Trophoblast cell (in vitro differentiated cells and primary cell): ENCODE measurements around the gene TRAF2.
"Not testable (repeated sequence)": the region's sequence is repeated elsewhere in the genome, so short reads cannot be mapped to it uniquely, and the experiment has no call there.

Experiments used
- DNase-seq, 2 donors: peaks; one replicate each; pipeline ENCODE4 v3.0.0-alpha.2; 2016
- H2AFZ ChIP-seq: 2 replicates; pipeline ENCODE4 v1.6.1; 2013; ENCODE audit warnings: low read length, moderate library complexity, mild to moderate bottlenecking; ENCODE audit not compliant: insufficient read depth, poor library complexity
- H2AK5ac ChIP-seq: 2 replicates; pipeline ENCODE4 v1.6.1; 2013; ENCODE audit warnings: mild to moderate bottlenecking, low read length
- H2BK120ac ChIP-seq: 2 replicates; pipeline ENCODE4 v1.6.1; 2013; ENCODE audit warnings: low read length, mild to moderate bottlenecking, moderate library complexity; ENCODE audit not compliant: insufficient read depth, poor library complexity
- H2BK12ac ChIP-seq: 2 replicates; pipeline ENCODE4 v1.6.1; 2013; ENCODE audit warnings: mild to moderate bottlenecking, low read length, moderate library complexity
- H2BK5ac ChIP-seq: 2 replicates; pipeline ENCODE4 v1.6.1; 2013; ENCODE audit warnings: low read length, low read depth, moderate library complexity, mild to moderate bottlenecking; ENCODE audit not compliant: poor library complexity
- H3K14ac ChIP-seq: 2 replicates; pipeline ENCODE4 v1.6.1; 2013; ENCODE audit warnings: mild to moderate bottlenecking, low read length
- H3K18ac ChIP-seq: 2 replicates; pipeline ENCODE4 v1.6.1; 2013; ENCODE audit warnings: mild to moderate bottlenecking, low read length
- H3K23ac ChIP-seq: 2 replicates; pipeline ENCODE4 v1.6.1; 2013; ENCODE audit warnings: low read length
- H3K27ac ChIP-seq: 2 replicates; pipeline ENCODE4 v1.5.1; 2013; ENCODE audit warnings: low read depth, mild to moderate bottlenecking, inconsistent platforms, low read length, moderate library complexity
- H3K27me3 ChIP-seq: 2 replicates; pipeline ENCODE4 v1.6.1; 2013; ENCODE audit warnings: inconsistent platforms, mild to moderate bottlenecking, low read length, moderate library complexity; ENCODE audit not compliant: insufficient read depth
- H3K36me3 ChIP-seq, 2 experiments: 1 replicate in 1 of 2; 2 replicates in 1 of 2; pipeline ENCODE4 v1.6.1; 2013; ENCODE audit warnings: low read length in 2 of 2, mild to moderate bottlenecking in 2 of 2, moderate library complexity in 1 of 2; ENCODE audit not compliant: insufficient read depth in 2 of 2, control insufficient read depth in 1 of 2
- H3K4ac ChIP-seq: 2 replicates; pipeline ENCODE4 v1.6.1; 2013; ENCODE audit warnings: low read depth, mild to moderate bottlenecking, low read length, moderate library complexity
- H3K4me1 ChIP-seq, 2 experiments: 1 replicate in 1 of 2; 2 replicates in 1 of 2; pipeline ENCODE4 v1.6.1; 2013; ENCODE audit warnings: low read length in 2 of 2, mild to moderate bottlenecking in 2 of 2, moderate library complexity in 1 of 2; ENCODE audit not compliant: insufficient read depth in 2 of 2, control insufficient read depth in 1 of 2
- H3K4me2 ChIP-seq: 2 replicates; pipeline ENCODE4 v1.6.1; 2013; ENCODE audit warnings: inconsistent platforms, mild to moderate bottlenecking, low read length, moderate library complexity
- H3K4me3 ChIP-seq: 2 replicates; pipeline ENCODE4 v1.5.1; 2013; ENCODE audit warnings: mild to moderate bottlenecking, low read depth, low read length, inconsistent platforms
- H3K79me1 ChIP-seq: one replicate; pipeline ENCODE4 v1.6.1; 2013; ENCODE audit warnings: low read length
- H3K79me2 ChIP-seq: 2 replicates; pipeline ENCODE4 v1.6.1; 2013; ENCODE audit warnings: low read length, mild to moderate bottlenecking; ENCODE audit not compliant: control insufficient read depth, insufficient read depth, poor library complexity
- H3K9ac ChIP-seq: 2 replicates; pipeline ENCODE4 v1.6.1; 2013; ENCODE audit warnings: mild to moderate bottlenecking, low read length
- H3K9me3 ChIP-seq: 2 replicates; pipeline ENCODE4 v1.6.1; 2013; ENCODE audit warnings: low read depth, mild to moderate bottlenecking, control low read depth, inconsistent platforms, low read length; ENCODE audit not compliant: insufficient read depth
- H4K12ac ChIP-seq: 2 replicates; pipeline ENCODE4 v1.6.1; 2013; ENCODE audit warnings: low read depth, mild to moderate bottlenecking, low read length, moderate library complexity
- H4K8ac ChIP-seq: 2 replicates; pipeline ENCODE4 v1.6.1; 2013; ENCODE audit warnings: low read depth, mild to moderate bottlenecking, low read length, moderate library complexity
- H4K91ac ChIP-seq: one replicate; pipeline ENCODE4 v1.6.1; 2013; ENCODE audit warnings: low read depth, mild to moderate bottlenecking, low read length, moderate library complexity
- WGBS: extraction: QIAGEN DNeasy Blood & Tissue Kit; methylation state at CpG from one replicate; pipeline ENCODE4 v1.1.7; 2013; ENCODE audit warnings: missing lambda C conversion rate; ENCODE audit not compliant: insufficient read length, insufficient coverage; ENCODE audit errors: extremely low coverage; 5-methylcytosine and 5-hydroxymethylcytosine counted together

The TRAF2 gene

DNA sequence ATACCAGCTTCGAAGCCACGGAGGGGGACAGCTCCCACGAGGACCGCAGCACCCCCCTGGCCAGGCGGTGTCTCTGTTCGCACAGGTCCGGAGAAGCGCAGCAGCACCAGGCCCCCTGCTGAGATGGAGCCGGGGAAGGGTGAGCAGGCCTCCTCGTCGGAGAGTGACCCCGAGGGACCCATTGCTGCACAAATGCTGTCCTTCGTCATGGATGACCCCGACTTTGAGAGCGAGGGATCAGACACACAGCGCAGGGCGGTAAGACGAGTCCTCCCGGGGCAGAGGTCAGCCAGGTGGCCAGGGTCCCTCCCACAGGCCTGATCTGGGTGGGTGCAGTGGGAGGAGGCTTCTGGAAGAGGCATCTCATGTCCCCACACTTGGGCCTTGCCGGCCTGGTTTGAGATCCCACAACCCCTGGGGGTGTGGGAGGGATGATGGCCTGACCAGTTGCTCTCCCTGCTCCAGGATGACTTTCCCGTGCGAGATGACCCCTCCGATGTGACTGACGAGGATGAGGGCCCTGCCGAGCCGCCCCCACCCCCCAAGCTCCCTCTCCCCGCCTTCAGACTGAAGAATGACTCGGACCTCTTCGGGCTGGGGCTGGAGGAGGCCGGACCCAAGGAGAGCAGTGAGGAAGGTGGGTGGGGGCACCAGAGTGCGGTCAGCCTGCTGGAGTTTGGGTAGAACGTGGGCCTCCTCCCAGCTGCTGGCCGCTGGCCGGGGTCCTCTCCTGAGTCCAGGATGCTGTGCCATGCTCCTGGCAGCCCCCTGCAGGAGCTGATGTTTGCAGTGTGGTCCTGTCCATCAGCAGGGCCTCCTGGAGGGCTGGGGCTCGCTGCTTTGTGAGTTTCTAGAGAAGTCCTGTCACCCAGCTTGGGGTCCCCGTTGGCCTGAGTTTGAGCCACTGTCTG, 46.8 kb upstream of the TRAF2 start:
- no peak overlapping the region for H2BK12ac ChIP-seq
- H3K18ac ChIP-seq: no peak overlapping the region
- no peak overlapping the region for H3K4me2 ChIP-seq
- no peak overlapping the region for H4K91ac ChIP-seq
- no peak overlapping the region for H3K4ac ChIP-seq
- H2BK120ac ChIP-seq: no peak overlapping the region
- no peak overlapping the region for H3K27ac ChIP-seq
- H3K14ac ChIP-seq: no peak overlapping the region
- H3K9me3 ChIP-seq: peaks cover 4% of the 10 kb centered on the region
- H3K79me1 ChIP-seq: no peaks in the 10 kb centered on the region
- peaks cover 0 to 3% of the 10 kb centered on the region in 2 experiments for H3K4me1 ChIP-seq
- H3K27me3 ChIP-seq: no peaks in the 10 kb centered on the region
- no peak overlapping the region for H3K9ac ChIP-seq
- no peak overlapping the region for H2AK5ac ChIP-seq
- H3K4me3 ChIP-seq: no peak overlapping the region
- no peaks in the 10 kb centered on the region for H3K79me2 ChIP-seq
- H2BK5ac ChIP-seq: no peak overlapping the region
- no peak for DNase-seq
- no peak overlapping the region for H4K8ac ChIP-seq
- no peak overlapping the region for H3K23ac ChIP-seq
- peaks cover 47 to 53% of the 10 kb centered on the region in 2 experiments for H3K36me3 ChIP-seq
- no peak overlapping the region for H2AFZ ChIP-seq
- H4K12ac ChIP-seq: no peak overlapping the region
- WGBS: no CpG with 5 or more reads among the region's 36 CpGs

DNA sequence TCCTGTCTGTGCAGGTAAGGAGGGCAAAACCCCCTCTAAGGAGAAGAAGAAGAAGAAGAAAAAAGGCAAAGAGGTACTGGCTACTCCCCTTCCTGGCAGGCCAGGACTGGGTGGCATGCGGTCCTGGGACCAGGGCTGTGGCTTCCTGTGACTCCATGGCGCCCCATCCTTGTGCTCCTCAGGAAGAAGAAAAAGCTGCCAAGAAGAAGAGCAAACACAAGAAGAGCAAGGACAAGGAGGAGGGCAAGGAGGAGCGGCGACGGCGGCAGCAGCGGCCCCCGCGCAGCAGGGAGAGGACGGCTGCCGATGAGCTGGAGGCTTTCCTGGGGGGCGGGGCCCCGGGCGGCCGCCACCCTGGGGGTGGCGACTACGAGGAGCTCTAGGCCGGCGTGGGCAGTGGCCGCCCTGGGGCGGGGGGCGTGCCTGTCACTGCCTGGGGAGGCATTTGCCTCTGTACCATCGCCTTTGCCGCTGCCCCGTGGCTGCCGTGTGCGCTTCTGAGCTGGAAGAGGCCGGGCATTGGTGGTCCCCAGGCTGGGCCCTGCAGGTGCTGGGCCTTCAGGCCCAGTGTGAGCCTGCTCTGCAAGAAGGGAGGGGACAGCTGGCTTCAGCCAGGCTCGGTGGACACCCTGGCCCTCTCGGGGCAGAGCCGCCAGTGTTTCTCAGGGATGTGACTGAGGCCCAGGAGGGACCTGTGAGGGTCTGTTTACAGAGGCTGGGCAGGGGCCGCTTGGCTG, 46.0 kb upstream of the TRAF2 start:
- H4K12ac ChIP-seq: no peak overlapping the region
- no peak overlapping the region for H3K4me2 ChIP-seq
- H3K36me3 ChIP-seq: peaks cover 44 to 49% of the 10 kb centered on the region in 2 experiments
- no CpG with 5 or more reads among the region's 32 CpGs for WGBS
- no peak overlapping the region for H3K27ac ChIP-seq
- no peak overlapping the region for H3K14ac ChIP-seq
- no peak overlapping the region for H3K18ac ChIP-seq
- H3K9ac ChIP-seq: no peak overlapping the region
- H4K91ac ChIP-seq: no peak overlapping the region
- no peak overlapping the region for H3K23ac ChIP-seq
- H2AK5ac ChIP-seq: no peak overlapping the region
- no peak overlapping the region for H3K4me3 ChIP-seq
- H3K4me1 ChIP-seq: peaks cover 0 to 3% of the 10 kb centered on the region in 2 experiments
- no peak overlapping the region for H4K8ac ChIP-seq
- H2BK120ac ChIP-seq: no peak overlapping the region
- no peaks in the 10 kb centered on the region for H3K79me2 ChIP-seq
- H2BK5ac ChIP-seq: no peak overlapping the region
- no peaks in the 10 kb centered on the region for H3K79me1 ChIP-seq
- H2AFZ ChIP-seq: no peak overlapping the region
- no peak overlapping the region for H3K4ac ChIP-seq
- H2BK12ac ChIP-seq: no peak overlapping the region
- H3K9me3 ChIP-seq: peaks cover 6% of the 10 kb centered on the region
- H3K27me3 ChIP-seq: no peaks in the 10 kb centered on the region
- peak; percentile 69 to 72 for DNase-seq

DNA sequence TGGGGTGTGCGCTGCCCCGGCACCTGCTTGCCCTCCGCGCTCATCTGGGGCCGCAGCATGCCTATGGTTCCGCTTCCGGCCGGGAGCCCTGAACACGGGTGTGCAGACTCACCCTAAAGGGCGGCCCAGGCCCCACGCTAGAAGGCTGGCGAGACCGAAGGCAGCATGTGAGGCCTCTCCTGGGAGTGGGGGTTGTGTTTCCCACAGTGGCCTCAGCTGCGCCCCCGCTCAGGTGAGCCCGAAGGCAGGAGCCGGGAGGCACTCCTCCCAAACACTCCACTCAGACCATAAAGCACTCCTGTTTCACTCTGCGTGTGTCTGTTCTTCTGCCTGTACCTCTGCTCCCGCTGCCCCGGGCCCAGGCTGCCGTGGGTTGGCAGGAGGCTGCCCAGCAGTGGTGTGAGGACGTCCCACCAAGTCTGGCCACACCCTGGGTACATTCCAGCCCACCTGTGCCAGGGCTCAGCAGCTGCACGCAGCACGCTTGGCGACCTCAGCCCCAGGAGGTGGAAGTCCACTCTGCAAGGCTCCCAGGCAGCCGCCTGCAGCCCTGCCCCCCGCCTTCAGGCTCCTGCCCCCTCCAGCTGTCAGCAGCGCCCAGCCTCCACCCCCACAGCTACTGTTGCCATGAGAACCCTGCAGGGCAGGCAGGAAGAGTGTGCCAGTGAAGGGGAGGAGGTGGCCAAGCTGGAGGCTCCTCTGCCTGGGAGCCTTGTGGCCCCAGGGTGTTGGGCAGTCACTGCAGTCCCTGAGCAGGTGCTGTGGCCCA, 45.3 kb upstream of the TRAF2 start:
- Histone ChIP-seq H3K27me3 (no peaks in the 10 kb centered on the region), H2BK5ac (no peak overlapping the region), H4K8ac (no peak overlapping the region), H3K18ac (no peak overlapping the region), H3K4me2 (no peak overlapping the region), H4K12ac (no peak overlapping the region), H3K14ac (no peak overlapping the region), H3K4me1 (peaks cover 0 to 3% of the 10 kb centered on the region in 2 experiments), H4K91ac (no peak overlapping the region), H3K9ac (no peak overlapping the region), H3K4me3 (no peak overlapping the region), H2AK5ac (no peak overlapping the region), H2BK12ac (no peak overlapping the region), H3K9me3 (peaks cover 12% of the 10 kb centered on the region), H3K36me3 (peaks cover 38 to 42% of the 10 kb centered on the region in 2 experiments), H3K27ac (no peak overlapping the region), H3K23ac (no peak overlapping the region), H3K4ac (no peak overlapping the region), H3K79me1 (no peaks in the 10 kb centered on the region), H2BK120ac (no peak overlapping the region), H2AFZ (no peak overlapping the region), H3K79me2 (no peaks in the 10 kb centered on the region)
- WGBS: no CpG with 5 or more reads among the region's 28 CpGs
- no peak for DNase-seq

DNA sequence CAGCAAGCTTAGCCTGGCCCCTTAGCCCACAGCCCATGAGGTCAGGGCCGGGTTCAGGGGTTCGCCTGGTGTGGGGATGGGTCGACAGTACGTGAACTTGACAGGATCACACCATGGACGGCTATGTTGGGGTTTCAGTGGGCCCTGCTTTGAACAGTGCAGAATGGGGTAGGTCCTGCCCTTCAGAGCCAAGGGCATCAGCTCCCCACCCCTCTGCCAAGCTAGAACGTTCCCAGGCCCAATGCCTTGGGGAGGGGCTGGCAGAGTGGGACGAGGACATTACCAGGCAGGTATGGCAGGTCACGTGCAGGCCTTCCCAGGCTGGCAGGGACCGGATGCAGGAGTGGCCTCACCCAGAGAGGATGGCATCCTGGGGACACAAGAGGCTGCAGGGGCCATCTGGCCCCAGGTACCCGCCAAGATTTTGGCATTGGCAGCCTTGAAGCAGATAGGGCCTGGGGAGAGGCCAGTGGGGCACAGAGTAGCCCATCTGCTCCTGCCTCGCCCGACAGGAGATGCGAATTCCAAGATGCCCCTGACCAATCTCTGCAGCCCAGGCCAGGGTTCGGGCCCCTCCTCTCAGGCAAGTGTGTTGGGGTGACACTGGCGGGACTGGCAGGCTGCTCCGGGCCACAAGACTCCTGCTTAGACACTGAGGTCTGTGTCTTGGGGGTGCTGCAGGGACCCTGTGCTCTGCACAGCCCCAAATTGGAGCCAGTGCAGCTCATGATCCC, 44.5 kb upstream of the TRAF2 start:
- H4K91ac ChIP-seq, H2BK12ac ChIP-seq, H2AFZ ChIP-seq, H4K8ac ChIP-seq, H3K27me3 ChIP-seq, H3K4me1 ChIP-seq, H3K79me1 ChIP-seq, H3K18ac ChIP-seq, H2BK120ac ChIP-seq, H3K9ac ChIP-seq, H3K4ac ChIP-seq, H3K27ac ChIP-seq, H4K12ac ChIP-seq, H2BK5ac ChIP-seq, DNase-seq, H3K4me3 ChIP-seq, H2AK5ac ChIP-seq, H3K14ac ChIP-seq, H3K79me2 ChIP-seq, H3K4me2 ChIP-seq, H3K23ac ChIP-seq: not testable (repeated sequence)
- no CpG with 5 or more reads among the region's 16 CpGs for WGBS
- H3K9me3 ChIP-seq: peaks cover 19% of the 10 kb centered on the region
- peaks cover 31 to 35% of the 10 kb centered on the region in 2 experiments for H3K36me3 ChIP-seq
